Gastrocnemius medialis (tissue), 4 donors: ENCODE results near the gene HS6ST2. TPM values are rescaled to one million over a fixed set of nuclear protein-coding genes. Genes with fewer than 3 reads are reported as not detected.

Source experiments
- ATAC-seq, 2 donors: fragments of 150-250 bp; one replicate each; pipeline ENCODE4 v1.9.1; 2016
- DNase-seq, 2 donors: peaks; one replicate each; pipeline ENCODE4 v3.0.0-alpha.2; 2019
- H3K27ac ChIP-seq, 4 donors: fragments of 200-600 bp; sonication (generic); 1 replicate in 1 of 4; 2 replicates in 3 of 4; pipeline ENCODE4 v1.5.1; 2016 to 2018; ENCODE audit warnings: mild to moderate bottlenecking in 2 of 4, moderate library complexity in 1 of 4
- H3K27me3 ChIP-seq, 3 donors: fragments of 200-600 bp; sonication (generic) in 2 of 3; 1 replicate in 1 of 3; 2 replicates in 2 of 3; pipeline versions ENCODE4 v1.5.1 to v1.6.0; 2016 to 2019; ENCODE audit warnings: mild to moderate bottlenecking in 1 of 3, moderate library complexity in 1 of 3
- H3K36me3 ChIP-seq, 2 donors: fragments of 200-600 bp; sonication (generic) in 1 of 2; one replicate each; pipeline ENCODE4 v1.5.1; 2017 to 2018
- H3K4me1 ChIP-seq, 2 donors: fragments of 200-600 bp; sonication (generic) in 1 of 2; one replicate each; pipeline ENCODE4 v1.5.1; 2016 to 2017; ENCODE audit warnings: mild to moderate bottlenecking in 2 of 2
- H3K4me3 ChIP-seq, 4 donors: fragments of 200-600 bp; sonication (generic) in 3 of 4; 1 replicate in 1 of 4; 2 replicates in 3 of 4; pipeline ENCODE4 v1.5.1; 2016 to 2019; ENCODE audit warnings: mild to moderate bottlenecking in 2 of 4
- H3K9me3 ChIP-seq, 3 donors: fragments of 200-600 bp; sonication (generic) in 2 of 3; 1 replicate in 1 of 3; 2 replicates in 2 of 3; pipeline ENCODE4 v1.5.1; 2016 to 2019
- CTCF ChIP-seq, 5 experiments: fragments of 450-650 bp in 3 of 5; fragments of 200-600 bp in 2 of 5; sonication (generic) in 2 of 5; IDR thresholded peaks in 4 of 5; conservative IDR thresholded peaks in 1 of 5; 1 replicate in 4 of 5; 2 replicates in 1 of 5; pipeline ENCODE4 v1.5.1; 2016 to 2019; ENCODE audit warnings: antibody characterized with exemption in 5 of 5, mild to moderate bottlenecking in 3 of 5, moderate library complexity in 3 of 5
- POLR2A ChIP-seq, 2 donors: fragments of 450-650 bp; IDR thresholded peaks; one replicate each; pipeline ENCODE4 v1.6.1; 2017; ENCODE audit warnings: antibody characterized with exemption in 2 of 2, mild to moderate bottlenecking in 2 of 2, moderate library complexity in 2 of 2
- in situ Hi-C, 4 donors: fragments of 200-750 bp; cut with MboI; loops; one replicate each; pipeline versions ENCODE4 v1.15.0 to v1.8.0; 2017; ENCODE audit warnings: low sequenced_read_pairs in 4 of 4
- intact Hi-C: fragments of 100-400 bp; cut with DNase I; formaldehyde crosslinking; loops from one replicate; pipeline ENCODE4 v1.15.1; 2023; ENCODE audit warnings: low total_unique reads
- total RNA-seq, 4 donors: library from RNA; depleted of rRNA; stranded (reverse); fragments of >200 nt; gene quantifications; one replicate each; pipeline versions ENCODE4 v1.1.0 to v1.2.3, GENCODE V29; 2016

The HS6ST2 gene
- total RNA-seq, 4 donors from 2014 or later = 1.9 to 2.8 (median 2.1) TPM; not detected in 1

GRCh38 chrX:132665676-132666075, 292.8 kb downstream of the HS6ST2 start:
- intact Hi-C loops = no loop called here
- Histone ChIP-seq H3K27me3 (no peaks in the 10 kb centered on the region), H3K36me3 (no peaks in the 10 kb centered on the region), H3K9me3 (no peaks in the 10 kb centered on the region), H3K4me3 (no peak overlapping the region), H3K4me1 (no peaks in the 10 kb centered on the region), H3K27ac (no peak overlapping the region)
- TF ChIP-seq CTCF (IDR thresholded peaks at IDR 0.05 in 4 of 5, conservative IDR thresholded peaks at IDR 0.05 in 1 of 5) (no peak), POLR2A (IDR thresholded peaks at IDR 0.05) (no peak)
- in situ Hi-C loops = no loop called here
- no peak for DNase-seq
- ATAC-seq = no peak

DNA sequence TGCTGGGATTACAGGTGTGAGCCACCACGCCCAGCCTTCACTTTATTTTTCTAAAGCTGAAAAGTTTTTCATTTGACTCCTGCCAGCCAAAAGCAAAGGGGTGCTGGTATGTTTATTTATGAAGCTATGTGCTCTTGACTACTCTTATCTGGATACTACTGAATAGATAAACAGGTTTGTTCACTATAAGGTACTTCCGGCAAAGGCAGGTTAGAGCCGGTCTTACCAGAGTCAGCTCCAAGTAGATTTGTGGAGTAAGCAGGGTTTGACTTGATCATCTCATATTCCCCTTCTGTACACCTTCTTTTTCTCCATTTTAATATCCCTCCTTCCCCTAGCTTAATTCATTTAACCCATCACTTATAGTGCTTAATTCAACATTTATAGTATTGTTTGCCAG, 294.2 kb downstream of the HS6ST2 start:
- H3K4me1 ChIP-seq = no peaks in the 10 kb centered on the region
- no peak for TF ChIP-seq POLR2A (IDR thresholded peaks at IDR 0.05)
- no peak for TF ChIP-seq CTCF (IDR thresholded peaks at IDR 0.05 in 4 of 5, conservative IDR thresholded peaks at IDR 0.05 in 1 of 5)
- in situ Hi-C loops (no loop called here), intact Hi-C loops (no loop called here)
- DNase-seq = no peak
- no peak overlapping the region for H3K27ac ChIP-seq
- H3K27me3 ChIP-seq = no peaks in the 10 kb centered on the region
- no peaks in the 10 kb centered on the region for H3K9me3 ChIP-seq
- no peak overlapping the region for H3K4me3 ChIP-seq
- no peak for ATAC-seq
- no peaks in the 10 kb centered on the region for H3K36me3 ChIP-seq

DNA sequence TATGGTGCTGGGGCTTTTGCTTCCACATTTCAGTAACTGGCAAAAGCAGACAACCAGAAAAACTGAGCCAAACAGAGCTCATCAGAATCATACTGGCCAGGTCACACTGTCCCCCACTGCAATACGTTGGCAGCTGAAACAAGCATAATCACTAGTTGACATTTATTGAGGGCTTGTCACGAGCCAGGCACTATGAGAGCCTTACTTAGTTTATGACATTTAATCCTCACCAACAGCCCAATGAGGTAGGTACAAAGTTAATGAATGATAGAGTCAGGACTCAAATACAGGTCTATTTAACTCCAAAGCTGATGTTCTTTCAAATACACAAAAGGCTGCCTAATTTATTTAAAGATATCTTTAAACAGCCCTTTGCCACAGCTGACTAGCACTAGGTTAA, 295.6 kb downstream of the HS6ST2 start:
- TF ChIP-seq POLR2A (IDR thresholded peaks at IDR 0.05) (no peak), CTCF (IDR thresholded peaks at IDR 0.05 in 4 of 5, conservative IDR thresholded peaks at IDR 0.05 in 1 of 5) (no peak)
- in situ Hi-C loops (no loop called here), intact Hi-C loops (no loop called here)
- H3K4me1 ChIP-seq = no peaks in the 10 kb centered on the region
- DNase-seq (no peak), ATAC-seq (no peak)
- no peak overlapping the region for H3K4me3 ChIP-seq
- H3K9me3 ChIP-seq = no peaks in the 10 kb centered on the region
- H3K27ac ChIP-seq = no peak overlapping the region
- H3K36me3 ChIP-seq = no peaks in the 10 kb centered on the region
- no peaks in the 10 kb centered on the region for H3K27me3 ChIP-seq

DNA sequence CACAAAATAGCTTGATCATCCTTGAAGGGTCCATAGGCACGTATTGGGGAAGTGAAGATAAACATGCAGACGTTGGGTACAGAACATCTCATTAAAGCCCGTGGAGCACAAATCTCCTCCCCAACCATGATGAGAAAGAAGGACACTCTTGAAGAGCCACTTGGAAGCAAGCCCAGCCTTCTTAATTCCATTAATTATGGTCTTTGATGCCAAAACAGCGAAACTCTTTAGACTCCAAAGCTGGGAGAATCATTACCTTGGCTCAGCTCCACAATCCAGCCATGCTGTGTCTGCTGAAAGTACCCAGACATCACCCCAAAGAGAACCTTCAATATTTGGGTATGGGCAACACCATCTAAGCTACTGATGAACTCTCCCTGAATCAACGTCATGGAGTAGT, 300.6 kb downstream of the HS6ST2 start:
- intact Hi-C loops = no loop called here

More for the DNA sequence above, 300.6 kb downstream of the HS6ST2 start:
- in situ Hi-C loops = no loop called here
- DNase-seq (no peak), ATAC-seq (no peak)
- Histone ChIP-seq H3K36me3 (no peaks in the 10 kb centered on the region), H3K27ac (no peak overlapping the region), H3K9me3 (no peaks in the 10 kb centered on the region), H3K4me1 (no peaks in the 10 kb centered on the region), H3K27me3 (peaks cover 0 to 4% (median 0%) of the 10 kb centered on the region in 3 donors), H3K4me3 (no peak overlapping the region)
- TF ChIP-seq CTCF (IDR thresholded peaks at IDR 0.05 in 4 of 5, conservative IDR thresholded peaks at IDR 0.05 in 1 of 5) (no peak), POLR2A (IDR thresholded peaks at IDR 0.05) (no peak)
